Stimulated activated CD4-positive, alpha-beta T cell treated with anti-CD3 and anti-CD28 coated beads, Interleukin-4, amount 100 ng/mL, for 48 hours (primary cell): ENCODE results near the gene CAPZA3.
"Not testable (repeated sequence)": the region's sequence is repeated elsewhere in the genome, so short reads cannot be mapped to it uniquely, and the experiment has no call there.

Experiments
- DNase-seq, 2 donors: peaks; one replicate each; pipeline ENCODE4 v3.0.0-alpha.2; 2020; ENCODE audit warnings: low read depth in 2 of 2

Gene CAPZA3

GRCh38 chr12:18753481-18754123 is 15.7 kb downstream of the CAPZA3 start:
- no peak for DNase-seq

DNA sequence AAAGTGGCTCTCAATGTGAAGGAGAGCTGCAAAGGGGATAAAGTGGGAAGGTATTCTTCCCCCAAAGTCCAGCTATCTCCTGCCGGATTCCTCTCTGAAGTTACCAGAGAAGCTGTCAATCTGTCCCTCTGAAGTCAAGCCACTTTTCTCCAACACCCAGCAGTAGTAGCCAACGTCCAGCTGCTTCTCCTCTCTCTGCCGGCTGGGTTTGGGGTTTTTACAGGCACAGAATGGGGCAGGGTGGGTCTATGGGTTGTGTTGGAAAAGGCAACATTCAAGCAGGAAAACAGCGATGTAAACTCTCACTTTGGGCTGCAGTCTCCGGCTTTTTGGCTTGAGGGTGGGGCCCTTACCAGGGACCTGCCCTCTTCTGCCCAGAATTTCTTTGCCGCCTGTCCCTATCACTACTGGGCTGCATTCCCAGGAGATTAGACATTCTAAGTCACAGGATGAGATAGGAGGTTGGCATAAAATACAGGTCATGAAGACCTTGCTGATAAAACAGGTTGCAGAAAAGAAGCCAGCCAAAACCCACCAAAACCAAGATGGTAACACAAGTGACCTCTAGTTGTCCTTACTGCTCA is 16.3 kb downstream of the CAPZA3 start:
- no peak for DNase-seq

GRCh38 chr12:18755341-18755740 is 17.4 kb downstream of the CAPZA3 start:
- DNase-seq: no peak

DNA sequence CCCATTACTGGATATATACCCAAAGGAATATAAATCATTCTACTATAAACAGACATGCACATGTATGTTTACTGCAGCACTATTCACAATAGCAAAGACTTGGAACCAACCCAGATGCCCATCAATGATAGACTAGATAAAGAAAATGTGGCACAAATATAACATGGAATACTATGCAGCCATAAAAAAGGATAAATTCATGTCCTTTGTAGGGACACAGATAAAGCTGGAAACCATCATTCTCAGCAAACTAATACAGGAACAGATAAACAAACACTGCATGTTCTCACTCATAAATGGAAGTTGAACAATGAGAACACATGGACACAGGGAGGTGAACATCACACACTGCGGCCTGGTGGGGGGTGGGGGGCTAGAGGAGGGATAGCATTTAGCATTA is 28.6 kb downstream of the CAPZA3 start:
- not testable (repeated sequence) for DNase-seq

GRCh38 chr12:18782827-18783226 is 44.9 kb downstream of the CAPZA3 start:
- no peak for DNase-seq

DNA sequence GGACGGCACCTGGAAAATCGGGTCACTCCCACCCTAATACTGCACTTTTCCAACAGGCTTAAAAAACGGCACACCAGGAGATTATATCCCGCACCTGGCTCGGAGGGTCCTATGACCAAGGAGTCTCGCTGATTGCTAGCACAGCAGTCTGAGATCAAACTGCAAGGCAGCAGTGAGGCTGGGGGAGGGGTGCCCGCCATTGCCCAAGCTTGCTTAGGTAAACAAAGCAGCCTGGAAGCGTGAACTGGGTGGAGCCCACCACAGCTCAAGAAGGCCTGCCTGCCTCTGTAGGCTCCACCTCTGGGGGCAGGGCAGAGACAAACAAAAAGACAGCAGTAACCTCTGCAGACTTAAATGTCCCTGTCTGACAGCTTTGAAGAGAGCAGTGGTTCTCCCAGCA is 47.5 kb downstream of the CAPZA3 start:
- DNase-seq: not testable (repeated sequence)
